Astrocyte (in vitro differentiated cells and primary cell): Measurements from ENCODE around the gene CNDP2. TPM values are rescaled to one million over a fixed set of nuclear protein-coding genes. Genes with fewer than 3 reads are reported as not detected.

Source experiments
- DNase-seq: peaks from one replicate; pipeline ENCODE4 v3.0.0-alpha.2; 2010; ENCODE audit warnings: low read depth
- FAIRE-seq: peaks from 2 replicates; lab custom pipeline; 2011; peaks lifted over from hg19 to GRCh38; lab: Jason Lieb, UNC
- H2AFZ ChIP-seq: 2 replicates; pipeline ENCODE4 v1.6.0; 2012; ENCODE audit warnings: low read depth, low read length, inconsistent platforms
- H3K27ac ChIP-seq: 2 replicates; pipeline ENCODE4 v1.5.1; 2011; ENCODE audit warnings: low read depth, low read length, inconsistent platforms
- H3K27me3 ChIP-seq: 2 replicates; pipeline ENCODE4 v1.6.0; 2011; ENCODE audit warnings: low read length, inconsistent platforms; ENCODE audit not compliant: insufficient read depth
- H3K36me3 ChIP-seq: 2 replicates; pipeline ENCODE4 v1.5.1; 2011; ENCODE audit warnings: low read length, inconsistent platforms; ENCODE audit not compliant: insufficient read depth
- H3K4me1 ChIP-seq: 2 replicates; pipeline ENCODE4 v1.5.1; 2011; ENCODE audit warnings: low read length, inconsistent platforms; ENCODE audit not compliant: insufficient read depth
- H3K4me2 ChIP-seq: 2 replicates; pipeline ENCODE4 v1.6.0; 2012; ENCODE audit warnings: low read length, inconsistent platforms
- H3K4me3 ChIP-seq: 2 replicates; pipeline ENCODE4 v1.5.1; 2011; ENCODE audit warnings: low read depth, mild to moderate bottlenecking, low read length, inconsistent platforms; ENCODE audit not compliant: insufficient read depth
- H3K79me2 ChIP-seq: 2 replicates; pipeline ENCODE4 v1.6.0; 2012; ENCODE audit warnings: mild to moderate bottlenecking, low read length, inconsistent platforms; ENCODE audit not compliant: insufficient read depth
- H3K9ac ChIP-seq: 2 replicates; pipeline ENCODE4 v1.6.0; 2012; ENCODE audit warnings: mild to moderate bottlenecking, low read length, inconsistent platforms
- H3K9me3 ChIP-seq: 2 replicates; pipeline ENCODE4 v1.5.1; 2012; ENCODE audit warnings: low read depth, mild to moderate bottlenecking, low read length, inconsistent platforms; ENCODE audit not compliant: insufficient read depth
- H4K20me1 ChIP-seq: 2 replicates; pipeline ENCODE4 v1.6.0; 2012; ENCODE audit warnings: low read length, inconsistent platforms; ENCODE audit not compliant: insufficient read depth
- H3K27ac Mint-ChIP-seq: one replicate; pipeline ENCODE4 v1.8.0; 2021; ENCODE audit warnings: mild to moderate bottlenecking, mixed read lengths; ENCODE audit not compliant: unreplicated experiment
- H3K27me3 Mint-ChIP-seq: one replicate; pipeline ENCODE4 v1.8.0; 2021; ENCODE audit warnings: low read depth, mixed read lengths; ENCODE audit not compliant: unreplicated experiment
- H3K36me3 Mint-ChIP-seq: one replicate; pipeline ENCODE4 v1.8.0; 2021; ENCODE audit warnings: low read depth, mixed read lengths; ENCODE audit not compliant: unreplicated experiment
- H3K4me1 Mint-ChIP-seq: one replicate; pipeline ENCODE4 v1.8.0; 2021; ENCODE audit warnings: low read depth, mixed read lengths; ENCODE audit not compliant: unreplicated experiment
- H3K4me3 Mint-ChIP-seq: one replicate; pipeline ENCODE4 v1.8.0; 2021; ENCODE audit warnings: mild to moderate bottlenecking, moderate library complexity, mixed read lengths; ENCODE audit not compliant: unreplicated experiment
- H3K9me3 Mint-ChIP-seq: one replicate; pipeline ENCODE4 v1.8.0; 2021; ENCODE audit warnings: mild to moderate bottlenecking, mixed read lengths; ENCODE audit not compliant: unreplicated experiment
- EZH2 ChIP-seq: IDR thresholded peaks from 2 replicates; pipeline ENCODE4 v1.6.1; 2012; ENCODE audit warnings: mild to moderate bottlenecking, low read length, inconsistent platforms; ENCODE audit not compliant: insufficient read depth
- total RNA-seq: library from RNA; stranded (reverse); gene quantifications from 2 replicates; pipeline ENCODE4 v1.2.1, GENCODE V29; 2021
- TF ChIP-seq, protein P1 (sequence below): IDR thresholded peaks from 2 replicates; pipeline ENCODE4 v1.5.1; 2011; ENCODE audit warnings: low read depth, mild to moderate bottlenecking, inconsistent platforms, low read length, moderate library complexity; ENCODE audit not compliant: insufficient read depth

CNDP2 gene
- total RNA-seq, 1 donor from 2014 or later, result 149 TPM

DNA sequence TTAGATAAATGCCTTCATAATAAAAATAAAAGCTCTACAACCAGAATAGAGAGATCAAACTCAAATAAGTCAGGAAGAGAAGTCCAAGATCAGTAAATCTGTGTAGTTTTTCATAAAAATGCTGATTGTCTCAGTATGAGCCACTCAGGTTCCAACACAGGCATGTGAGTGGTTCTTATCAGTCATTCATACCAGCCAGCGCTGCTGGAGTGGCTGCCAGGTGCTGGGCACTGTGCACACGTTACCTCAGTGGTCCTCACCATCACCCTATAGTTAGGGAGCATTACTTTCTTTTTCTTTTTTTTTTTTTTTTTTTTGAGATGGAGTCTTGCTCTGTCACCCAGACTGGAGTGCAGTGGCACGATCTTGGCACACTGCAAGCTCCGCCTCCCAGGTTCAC lies 61.9 kb downstream of the CNDP2 start:
- Mint-ChIP-seq H3K36me3 (no peaks in the 10 kb centered on the region), H3K4me3 (no peak overlapping the region), H3K27me3 (peaks cover 35% of the 10 kb centered on the region), H3K9me3 (no peaks in the 10 kb centered on the region), H3K4me1 (no peaks in the 10 kb centered on the region), H3K27ac (no peak overlapping the region)
- no peaks in the 10 kb centered on the region for H3K36me3 ChIP-seq
- H2AFZ ChIP-seq, result no peak overlapping the region
- H4K20me1 ChIP-seq, result no peaks in the 10 kb centered on the region
- DNase-seq (no peak), FAIRE-seq (no peak)
- H3K4me3 ChIP-seq, result no peak overlapping the region
- H3K9me3 ChIP-seq, result no peaks in the 10 kb centered on the region
- H3K4me1 ChIP-seq, result no peaks in the 10 kb centered on the region
- TF ChIP-seq, protein P1, sequence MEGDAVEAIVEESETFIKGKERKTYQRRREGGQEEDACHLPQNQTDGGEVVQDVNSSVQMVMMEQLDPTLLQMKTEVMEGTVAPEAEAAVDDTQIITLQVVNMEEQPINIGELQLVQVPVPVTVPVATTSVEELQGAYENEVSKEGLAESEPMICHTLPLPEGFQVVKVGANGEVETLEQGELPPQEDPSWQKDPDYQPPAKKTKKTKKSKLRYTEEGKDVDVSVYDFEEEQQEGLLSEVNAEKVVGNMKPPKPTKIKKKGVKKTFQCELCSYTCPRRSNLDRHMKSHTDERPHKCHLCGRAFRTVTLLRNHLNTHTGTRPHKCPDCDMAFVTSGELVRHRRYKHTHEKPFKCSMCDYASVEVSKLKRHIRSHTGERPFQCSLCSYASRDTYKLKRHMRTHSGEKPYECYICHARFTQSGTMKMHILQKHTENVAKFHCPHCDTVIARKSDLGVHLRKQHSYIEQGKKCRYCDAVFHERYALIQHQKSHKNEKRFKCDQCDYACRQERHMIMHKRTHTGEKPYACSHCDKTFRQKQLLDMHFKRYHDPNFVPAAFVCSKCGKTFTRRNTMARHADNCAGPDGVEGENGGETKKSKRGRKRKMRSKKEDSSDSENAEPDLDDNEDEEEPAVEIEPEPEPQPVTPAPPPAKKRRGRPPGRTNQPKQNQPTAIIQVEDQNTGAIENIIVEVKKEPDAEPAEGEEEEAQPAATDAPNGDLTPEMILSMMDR, result no peak
- no peak for TF ChIP-seq EZH2
- H3K4me2 ChIP-seq, result no peak overlapping the region
- H3K9ac ChIP-seq, result no peak overlapping the region
- H3K27ac ChIP-seq, result no peak overlapping the region
- peaks cover 3% of the 10 kb centered on the region for H3K27me3 ChIP-seq
- no peaks in the 10 kb centered on the region for H3K79me2 ChIP-seq

DNA sequence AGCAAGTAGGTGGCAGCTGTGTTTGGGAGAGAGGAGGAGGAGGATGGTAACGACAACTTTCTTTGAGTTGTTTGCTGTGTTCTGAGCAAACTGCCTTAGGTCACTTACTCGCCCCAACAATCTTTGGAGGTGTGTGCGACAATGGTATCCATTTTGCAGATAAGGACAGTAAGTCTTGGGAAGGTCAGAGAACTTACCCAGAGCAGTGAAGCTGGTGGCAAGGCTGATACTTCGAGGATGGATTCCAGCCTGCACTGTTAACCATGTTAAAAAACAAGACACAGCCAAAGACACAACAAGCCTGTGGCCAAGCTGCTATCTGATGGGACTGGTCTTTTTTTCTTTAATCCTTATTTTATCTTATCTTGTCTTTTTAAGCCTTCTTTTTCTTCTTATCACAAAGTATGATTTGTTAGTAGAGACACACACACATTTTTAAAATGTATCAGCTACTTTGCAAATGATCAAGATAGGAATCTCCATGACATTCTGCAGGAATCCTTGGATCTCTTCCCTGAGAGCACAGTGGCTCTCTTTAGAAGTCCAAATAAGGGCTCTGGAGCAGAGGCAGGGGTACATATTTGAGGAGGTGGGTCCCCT lies 66.1 kb downstream of the CNDP2 start:
- Mint-ChIP-seq H3K27ac (no peak overlapping the region), H3K36me3 (no peaks in the 10 kb centered on the region), H3K9me3 (peaks cover 20% of the 10 kb centered on the region), H3K27me3 (peaks cover 18% of the 10 kb centered on the region), H3K4me3 (no peak overlapping the region), H3K4me1 (no peaks in the 10 kb centered on the region)
- Histone ChIP-seq H3K9me3 (no peaks in the 10 kb centered on the region), H3K4me2 (no peak overlapping the region), H3K4me1 (no peaks in the 10 kb centered on the region), H2AFZ (no peak overlapping the region), H3K36me3 (no peaks in the 10 kb centered on the region), H3K9ac (no peak overlapping the region), H3K79me2 (no peaks in the 10 kb centered on the region), H3K27me3 (no peaks in the 10 kb centered on the region), H3K27ac (no peak overlapping the region), H4K20me1 (no peaks in the 10 kb centered on the region), H3K4me3 (no peak overlapping the region)
- FAIRE-seq (no peak), DNase-seq (no peak)
- TF ChIP-seq, protein P1, result no peak
- TF ChIP-seq EZH2, result no peak

GRCh38 chr18:74562775-74563174 lies 66.6 kb downstream of the CNDP2 start:
- no peak overlapping the region for H3K4me2 ChIP-seq
- H3K4me1 ChIP-seq, result no peaks in the 10 kb centered on the region
- FAIRE-seq (no peak), DNase-seq (no peak)
- H4K20me1 ChIP-seq, result no peaks in the 10 kb centered on the region
- H3K9ac ChIP-seq, result no peak overlapping the region
- TF ChIP-seq, protein P1, result no peak
- no peak for TF ChIP-seq EZH2
- H3K36me3 ChIP-seq, result no peaks in the 10 kb centered on the region
- H3K4me3 ChIP-seq, result no peak overlapping the region
- H3K4me1 Mint-ChIP-seq, result no peaks in the 10 kb centered on the region
- H3K27ac ChIP-seq, result no peak overlapping the region
- no peaks in the 10 kb centered on the region for H3K27me3 ChIP-seq
- H3K9me3 Mint-ChIP-seq, result peaks cover 20% of the 10 kb centered on the region
- no peaks in the 10 kb centered on the region for H3K79me2 ChIP-seq
- H2AFZ ChIP-seq, result no peak overlapping the region
- H3K4me3 Mint-ChIP-seq, result no peak overlapping the region
- no peaks in the 10 kb centered on the region for H3K36me3 Mint-ChIP-seq
- H3K27me3 Mint-ChIP-seq, result peaks cover 17% of the 10 kb centered on the region
- no peaks in the 10 kb centered on the region for H3K9me3 ChIP-seq
- no peak overlapping the region for H3K27ac Mint-ChIP-seq
